ENCODE results near the gene HJV.
"Not testable (repeated sequence)": the region's sequence is repeated elsewhere in the genome, so short reads cannot be mapped to it uniquely, and the experiment has no call there.

The HJV gene
- 0 to 1.2 (median 0) reads per million in 17 experiments for total RNA-seq

DNA sequence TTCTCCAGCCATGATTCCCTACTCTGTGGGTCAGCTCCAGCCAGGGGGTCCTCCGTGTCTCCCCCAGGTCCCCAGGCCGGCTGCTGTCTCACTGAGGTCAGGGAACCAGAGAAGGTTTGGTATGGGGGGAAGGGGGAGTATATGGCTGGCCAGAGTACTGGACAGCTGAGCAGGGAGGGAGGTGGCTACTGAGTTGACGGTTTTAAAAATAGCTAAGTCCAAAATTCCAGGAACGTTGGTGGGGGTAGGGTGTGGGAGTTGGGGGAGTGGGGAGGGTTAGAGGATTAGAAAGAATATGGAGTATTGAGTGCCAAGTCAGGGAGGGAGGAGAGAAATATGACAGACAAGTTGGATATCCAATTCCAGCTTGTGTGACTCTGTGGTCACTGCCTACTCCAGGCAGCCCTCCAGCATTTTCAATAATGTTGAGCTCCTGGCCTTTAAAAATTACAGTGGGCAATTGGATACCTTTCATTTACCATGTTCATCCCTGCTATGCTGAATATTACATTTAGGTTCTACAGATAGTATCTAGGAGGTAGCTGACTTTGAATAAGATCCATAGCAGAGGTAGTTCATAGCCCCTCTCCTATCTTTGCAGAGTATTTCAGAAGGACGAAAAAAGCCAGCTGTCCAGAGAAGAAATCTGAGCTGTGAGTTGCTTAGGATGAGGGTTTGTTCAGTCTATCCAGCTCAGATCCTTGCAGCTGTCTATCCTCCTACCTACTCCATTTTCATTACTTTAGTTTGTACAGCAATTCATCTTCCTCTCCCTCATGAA lies at the start of gene HJV:
Gene HJV (minus strand): TSS at position 114 of the 781 bp plus-strand sequence. CDS start 1,504 bp downstream, outside the sequence.
- no peak for DNase-seq

- not testable (repeated sequence) for DNase-seq
Measured at GRCh38 chr1:146059148-146059547, 37.6 kb upstream of the HJV start.

DNA sequence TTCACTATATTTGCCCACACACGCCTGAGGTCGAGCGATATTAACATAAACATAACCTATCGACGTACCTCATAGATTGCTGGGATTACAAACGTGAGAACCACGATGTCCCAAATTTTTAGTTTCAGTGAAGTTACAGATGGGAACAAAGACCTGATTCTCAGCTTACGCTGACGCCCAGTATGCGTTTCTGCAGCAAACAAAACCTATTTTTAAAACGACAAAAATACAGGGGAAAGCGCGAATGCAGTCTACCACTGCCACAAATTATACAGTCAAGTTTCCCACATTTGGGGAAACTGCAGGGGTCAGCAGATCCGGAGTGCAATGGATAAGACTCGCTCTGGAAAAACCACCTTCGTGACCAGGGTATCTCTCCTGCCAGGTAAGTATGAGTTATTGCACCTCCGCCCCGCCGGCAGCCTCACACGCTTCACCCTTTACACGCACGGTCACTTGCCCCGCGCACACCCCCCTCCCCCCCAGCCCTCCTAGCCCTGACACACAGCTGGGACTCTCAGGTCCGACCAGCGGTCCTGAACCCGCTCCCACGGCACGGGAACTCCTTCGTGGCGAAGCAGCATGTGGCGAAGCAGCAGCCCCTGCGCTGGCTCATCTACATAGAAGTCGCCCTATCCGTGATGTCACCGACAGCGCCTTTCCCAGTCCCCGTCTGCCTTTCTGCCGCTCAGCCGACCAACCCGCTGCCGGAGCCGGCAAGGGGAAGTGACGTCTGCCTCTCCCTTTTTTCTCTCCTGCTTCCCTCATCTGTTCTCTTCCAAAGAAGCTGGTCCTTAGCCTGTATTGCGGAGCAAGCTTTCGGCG lies 30.5 kb upstream of the HJV start:
- DNase-seq: peak; percentile 78 to 93 (median 86)

GRCh38 chr1:146051452-146051851 lies 29.9 kb upstream of the HJV start:
- DNase-seq: no peak

DNA sequence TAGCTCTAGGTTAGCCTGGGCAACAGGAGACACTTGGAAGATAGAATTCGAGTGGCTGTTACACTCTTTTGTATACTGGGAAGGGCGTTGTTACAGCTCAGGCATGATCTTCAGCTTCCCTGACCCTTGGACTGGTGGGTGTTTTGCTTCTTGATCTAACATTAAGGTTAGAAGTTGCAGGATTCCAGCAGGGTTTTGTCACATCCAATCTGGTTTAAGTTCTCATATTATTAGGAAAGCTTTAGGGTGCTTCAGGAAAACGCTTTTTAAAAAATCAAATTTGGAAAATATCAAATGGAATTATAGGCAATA lies 29.1 kb upstream of the HJV start:
- DNase-seq: not testable (repeated sequence)

GRCh38 chr1:146049866-146050651 lies 28.5 kb upstream of the HJV start:
- DNase-seq: not testable (repeated sequence)

DNA sequence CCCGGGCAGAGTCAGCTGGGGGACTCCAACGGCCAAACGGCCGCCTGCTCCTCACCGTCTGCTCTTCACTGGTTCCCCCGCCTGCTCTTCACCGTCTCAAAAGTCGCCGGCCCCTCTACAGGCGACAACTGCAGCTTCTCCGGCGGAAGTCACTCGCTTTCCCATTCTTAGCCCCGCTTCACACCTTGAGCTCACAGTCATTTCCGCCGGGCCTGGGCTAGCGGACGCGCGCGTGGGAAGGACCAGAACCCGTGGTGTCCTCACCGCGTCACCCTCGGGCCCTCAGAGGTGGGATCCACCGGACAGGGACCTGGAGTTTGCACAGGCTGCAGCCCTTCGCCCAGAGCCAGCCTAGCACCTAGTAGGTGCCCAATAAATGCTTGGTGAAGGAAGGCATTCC lies 27.9 kb upstream of the HJV start:
- DNase-seq: no peak

DNA sequence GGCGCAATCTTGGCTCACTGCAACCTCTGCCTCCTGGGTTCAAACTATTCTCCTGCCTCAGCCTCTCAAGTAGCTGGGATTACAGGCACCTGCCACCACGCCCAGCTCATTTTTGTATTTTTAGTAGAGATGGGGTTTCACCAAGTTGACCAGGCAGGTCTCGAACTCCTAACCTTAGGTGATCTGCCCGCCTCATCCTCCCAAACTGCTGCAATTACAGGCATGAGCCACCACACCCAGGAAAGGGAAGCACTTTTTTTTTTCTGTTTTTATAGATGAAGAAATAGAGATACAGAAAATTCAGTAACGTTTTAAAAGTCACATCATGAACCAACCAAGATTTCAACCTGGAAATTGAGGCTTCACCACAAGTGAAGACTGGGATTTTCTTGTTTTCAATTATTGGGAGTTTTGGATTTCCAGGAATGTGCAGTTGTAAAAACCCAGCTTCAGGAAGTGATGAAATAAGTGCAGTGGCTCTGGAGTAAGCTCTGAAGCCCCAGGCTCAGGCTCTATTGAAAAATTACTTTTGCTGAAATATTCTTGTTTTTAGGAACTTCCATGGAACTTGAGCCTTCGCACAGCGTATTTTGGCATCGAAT lies 27.1 kb upstream of the HJV start:
- DNase-seq: peak in 3 of 4 experiments; percentile 27 to 40 (median 33)

DNA sequence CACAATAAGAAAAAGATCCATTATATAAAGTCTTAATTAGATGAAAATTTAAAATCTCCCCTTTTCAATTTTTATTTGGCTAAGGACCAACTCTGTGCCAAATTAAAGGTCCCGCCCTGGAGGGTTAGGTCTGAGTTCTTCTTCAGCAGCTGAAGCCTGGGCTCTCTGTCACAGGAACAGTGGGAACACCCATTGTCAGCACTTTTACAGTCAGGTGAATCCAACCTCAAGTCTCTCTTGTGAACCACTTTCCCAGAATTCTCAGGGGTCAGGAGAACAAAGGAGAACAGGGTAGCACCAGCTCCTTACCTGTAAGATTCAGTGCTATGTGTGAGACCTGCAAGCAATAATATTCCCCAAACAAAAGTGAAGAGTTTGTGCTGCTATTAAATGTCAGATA lies 25.1 kb upstream of the HJV start:
- DNase-seq: no peak

DNA sequence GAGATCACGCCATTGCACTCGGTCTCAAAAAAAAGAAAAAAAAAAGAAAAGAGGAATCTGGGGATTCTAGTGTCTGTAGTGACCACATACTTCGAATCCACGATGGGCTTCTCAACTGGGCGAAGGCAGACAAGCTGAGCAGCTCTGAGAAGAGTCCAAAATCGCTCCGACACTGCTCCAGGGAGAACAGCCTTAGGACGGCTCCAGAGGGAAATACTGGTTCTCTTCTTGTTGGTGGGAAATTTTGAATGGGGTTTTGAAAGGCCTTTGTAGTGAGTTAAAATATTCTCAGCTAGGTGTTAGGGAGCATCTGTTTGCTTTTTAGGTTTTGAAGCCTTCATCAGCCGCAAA lies 18.3 kb upstream of the HJV start:
- DNase-seq: no peak

GRCh38 chr1:146036965-146037646 lies 15.6 kb upstream of the HJV start:
- DNase-seq: peak; percentile 82 to 89 (median 85)

- peak in 2 of 4 experiments; percentile 62 to 70 for DNase-seq
Measured at GRCh38 chr1:146036241-146036964, 14.9 kb upstream of the HJV start.

DNA sequence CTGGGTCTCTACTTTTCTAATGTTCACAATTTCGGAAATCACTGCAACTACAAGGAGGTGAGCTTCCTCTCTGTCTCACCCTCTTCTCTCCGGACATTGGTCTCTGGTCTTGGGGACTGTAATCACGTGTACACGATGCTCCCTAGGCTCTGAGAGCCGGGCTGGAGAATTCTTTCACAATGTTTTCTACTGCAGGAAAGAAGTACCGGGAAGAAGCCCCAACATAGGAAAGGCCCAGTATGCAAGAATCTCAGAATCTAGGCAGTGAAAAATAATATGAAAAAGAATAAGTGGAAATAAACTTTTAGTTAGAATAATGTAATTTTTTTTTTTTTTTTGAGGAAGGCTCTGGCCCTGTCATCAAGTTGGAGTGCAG lies 13.5 kb upstream of the HJV start:
- peak; percentile 38 to 57 (median 55) for DNase-seq

DNA sequence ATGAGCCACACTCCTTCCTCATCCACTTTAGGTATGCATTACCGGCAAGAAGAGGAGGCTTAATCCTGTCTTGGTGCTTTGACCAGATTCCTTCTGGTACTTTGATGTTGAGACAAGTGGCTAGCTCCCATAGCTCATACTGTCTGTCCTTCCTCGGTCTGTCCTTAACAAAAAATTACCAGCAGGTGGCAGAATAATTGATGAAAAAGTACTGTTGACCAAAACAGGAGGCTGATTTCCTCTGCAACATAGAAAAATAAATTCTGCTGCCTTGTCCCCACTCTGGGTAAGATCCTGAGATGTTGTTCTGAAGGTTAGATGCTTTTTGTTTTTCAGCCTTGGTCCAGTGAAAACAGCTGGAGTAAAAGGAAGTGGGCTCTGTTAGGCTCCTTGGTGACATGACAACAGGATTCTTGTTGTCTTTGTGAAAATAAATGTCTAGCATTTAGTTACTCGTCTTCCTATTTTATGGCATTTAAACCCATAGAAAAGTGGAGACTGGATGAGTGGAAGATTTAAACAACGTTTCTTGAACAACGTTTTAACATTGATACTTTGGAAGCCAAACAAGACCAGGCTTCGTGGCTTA lies 11.2 kb upstream of the HJV start:
- DNase-seq: peak; percentile 35 to 77 (median 54)

DNA sequence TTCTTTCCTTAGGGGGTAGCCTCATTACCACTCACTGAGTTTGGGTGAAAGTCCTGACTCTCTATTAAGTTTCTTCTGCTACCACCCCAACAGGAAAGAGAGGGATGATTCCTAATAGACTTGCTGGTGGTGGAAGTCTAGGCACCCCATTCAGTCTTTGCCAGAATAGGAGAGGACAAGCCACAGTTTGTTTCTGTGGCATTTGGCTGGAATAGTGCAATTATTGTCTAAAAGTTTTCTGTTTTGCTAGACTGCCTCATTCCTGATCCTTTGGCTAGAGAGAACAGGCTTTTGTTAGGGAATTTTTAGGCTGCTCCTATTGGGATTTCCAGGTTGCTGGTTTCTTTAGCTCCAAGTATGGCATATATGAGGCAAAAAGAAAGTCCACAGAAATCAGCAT lies 9.9 kb upstream of the HJV start:
- no peak for DNase-seq

- DNase-seq: no peak
Measured at GRCh38 chr1:146029117-146029516, 7.6 kb upstream of the HJV start.

GRCh38 chr1:146026650-146027049 lies 5.1 kb upstream of the HJV start:
- not testable (repeated sequence) for DNase-seq

GRCh38 chr1:146025787-146026495 lies 4.4 kb upstream of the HJV start:
- DNase-seq: not testable (repeated sequence)

GRCh38 chr1:146022403-146023127 lies 1.0 kb upstream of the HJV start:
- no peak for DNase-seq

DNA sequence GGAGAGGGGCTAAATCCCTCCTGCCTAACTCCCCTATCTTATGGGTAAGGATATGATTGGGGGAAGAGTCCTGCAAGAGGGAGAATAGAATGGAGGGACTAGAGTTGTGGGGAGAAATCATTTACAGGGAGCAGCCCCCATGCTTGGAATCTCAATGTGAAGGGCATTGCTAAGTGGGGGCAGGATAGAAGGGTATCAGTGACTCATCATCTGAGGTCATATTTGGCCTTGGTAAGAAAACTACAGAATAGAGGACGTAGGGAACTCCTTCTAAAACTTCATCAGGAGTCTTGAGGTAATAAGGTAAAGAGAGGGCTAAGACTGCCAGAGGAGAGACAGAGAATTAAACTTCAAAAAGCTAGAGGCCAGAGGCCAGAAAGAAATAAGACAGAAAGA lies 487 bp downstream of the HJV start:
- no peak for DNase-seq
